ENCODE results near the gene MCL1. TPM values are rescaled to one million over a fixed set of nuclear protein-coding genes. Genes with fewer than 3 reads are reported as not detected.
"Not testable (repeated sequence)": the region's sequence is repeated elsewhere in the genome, so short reads cannot be mapped to it uniquely, and the experiment has no call there.

The MCL1 gene
- total and polyA plus RNA-seq, 9 donors: 74.2 to 280 (median 145) TPM

DNA sequence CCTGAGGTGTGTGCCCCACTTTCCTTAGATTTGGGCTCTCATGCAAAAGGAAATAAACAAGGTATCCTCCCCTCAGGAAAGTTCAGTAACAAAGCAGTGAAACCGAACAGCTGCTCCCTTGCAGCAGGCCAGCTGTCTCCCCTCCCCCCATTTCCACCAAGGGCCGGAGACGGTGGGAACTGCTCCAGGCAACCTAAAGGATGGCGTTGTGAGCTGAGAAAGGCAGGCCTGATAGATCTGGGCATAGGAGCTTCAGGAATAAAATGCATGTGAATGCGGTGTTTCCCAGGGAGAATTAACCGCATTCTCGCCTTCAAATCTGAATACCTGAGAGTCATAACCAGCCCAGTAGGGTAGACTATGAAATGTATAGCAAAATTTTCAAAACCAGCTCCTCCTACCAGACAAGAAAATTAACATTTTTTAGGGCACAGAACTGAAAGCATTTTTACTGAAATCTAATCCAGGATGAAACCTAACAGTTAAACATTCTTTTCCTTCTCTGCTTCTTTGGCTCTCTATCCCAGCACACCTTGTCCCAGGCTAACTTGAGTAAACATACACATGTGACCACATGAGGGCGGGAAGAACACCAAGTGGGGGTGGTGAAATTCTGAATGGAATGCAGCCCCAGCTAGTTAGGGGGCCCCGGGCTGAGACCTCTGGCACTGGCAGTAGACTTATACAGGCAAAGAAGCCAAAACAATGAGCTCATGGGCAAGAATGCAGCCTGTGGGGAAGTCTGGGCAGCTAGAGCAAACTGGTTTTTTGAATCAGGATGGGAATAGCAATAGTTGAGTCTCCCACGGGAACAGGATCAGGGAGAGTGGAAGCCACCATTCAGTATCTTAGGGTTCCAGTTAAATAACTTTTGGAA lies 11.5 kb downstream of the MCL1 start:
- DNase-seq: peak; percentile 84 to 94 (median 91)
- TF ChIP-seq, protein P1, sequence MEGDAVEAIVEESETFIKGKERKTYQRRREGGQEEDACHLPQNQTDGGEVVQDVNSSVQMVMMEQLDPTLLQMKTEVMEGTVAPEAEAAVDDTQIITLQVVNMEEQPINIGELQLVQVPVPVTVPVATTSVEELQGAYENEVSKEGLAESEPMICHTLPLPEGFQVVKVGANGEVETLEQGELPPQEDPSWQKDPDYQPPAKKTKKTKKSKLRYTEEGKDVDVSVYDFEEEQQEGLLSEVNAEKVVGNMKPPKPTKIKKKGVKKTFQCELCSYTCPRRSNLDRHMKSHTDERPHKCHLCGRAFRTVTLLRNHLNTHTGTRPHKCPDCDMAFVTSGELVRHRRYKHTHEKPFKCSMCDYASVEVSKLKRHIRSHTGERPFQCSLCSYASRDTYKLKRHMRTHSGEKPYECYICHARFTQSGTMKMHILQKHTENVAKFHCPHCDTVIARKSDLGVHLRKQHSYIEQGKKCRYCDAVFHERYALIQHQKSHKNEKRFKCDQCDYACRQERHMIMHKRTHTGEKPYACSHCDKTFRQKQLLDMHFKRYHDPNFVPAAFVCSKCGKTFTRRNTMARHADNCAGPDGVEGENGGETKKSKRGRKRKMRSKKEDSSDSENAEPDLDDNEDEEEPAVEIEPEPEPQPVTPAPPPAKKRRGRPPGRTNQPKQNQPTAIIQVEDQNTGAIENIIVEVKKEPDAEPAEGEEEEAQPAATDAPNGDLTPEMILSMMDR (IDR thresholded peaks at IDR 0.05): no peak
- peak; percentile 83 for TF ChIP-seq EP300 (IDR thresholded peaks at IDR 0.05)
- no peaks in the 10 kb centered on the region for H3K27me3 ChIP-seq
- WGBS, 3 donors: 0 to 1% (median 1%) methylated on average over 10 of the region's 10 CpGs
- H3K27ac ChIP-seq: peak overlapping the region; percentile 65 to 91
- H3K9me3 ChIP-seq: no peaks in the 10 kb centered on the region
- no peaks in the 10 kb centered on the region for H3K36me3 ChIP-seq
- intact Hi-C loops (cut with DNase I): loop anchor here in 1 of 4 donors (5.0 kb wide), 1 partner anchor 44 kb away; no protein-coding TSS in a partner anchor
- peak overlapping the region; percentile 27 for H3K4me3 ChIP-seq
- H3K4me1 ChIP-seq (ENCODE audit: insufficient read depth): peaks cover 46% of the 10 kb centered on the region

DNA sequence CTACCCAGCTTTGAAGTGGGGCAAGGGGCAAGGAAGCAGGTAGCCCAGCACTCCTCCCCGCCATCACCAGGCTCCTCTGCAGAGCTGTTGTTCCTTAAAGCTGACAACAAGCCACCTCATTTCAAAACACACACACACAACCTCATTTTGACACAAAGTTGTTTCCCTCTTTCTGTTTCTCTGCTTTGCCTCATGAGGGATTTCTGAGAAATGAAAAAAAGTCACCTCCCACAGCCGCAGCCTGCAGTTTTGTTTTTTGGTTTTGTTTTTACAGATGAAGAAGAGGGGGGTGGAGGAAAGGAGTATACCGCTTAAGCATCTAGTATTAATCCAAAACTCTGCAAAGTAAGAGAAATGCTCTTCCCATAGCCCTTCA lies 12.1 kb downstream of the MCL1 start:
- Histone ChIP-seq H3K4me1 (ENCODE audit: insufficient read depth) (peaks cover 51% of the 10 kb centered on the region), H3K36me3 (no peaks in the 10 kb centered on the region), H3K9me3 (no peaks in the 10 kb centered on the region), H3K27me3 (no peaks in the 10 kb centered on the region), H3K27ac (peak overlapping the region; percentile 65 to 91), H3K4me3 (peak overlapping the region; percentile 27)
- intact Hi-C loops (cut with DNase I): loop anchor here in 1 of 4 donors (5.0 kb wide), 1 partner anchor 45 kb away; no protein-coding TSS in a partner anchor
- TF ChIP-seq POLR2A (IDR thresholded peaks at IDR 0.05): no peak
- TF ChIP-seq, protein P1 (IDR thresholded peaks at IDR 0.05): no peak
- TF ChIP-seq EP300 (IDR thresholded peaks at IDR 0.05): no peak
- WGBS, 3 donors: 0 to 3% (median 2%) methylated on average over 3 of the region's 3 CpGs
- peak in 1 of 5 donors; percentile 37 for DNase-seq

DNA sequence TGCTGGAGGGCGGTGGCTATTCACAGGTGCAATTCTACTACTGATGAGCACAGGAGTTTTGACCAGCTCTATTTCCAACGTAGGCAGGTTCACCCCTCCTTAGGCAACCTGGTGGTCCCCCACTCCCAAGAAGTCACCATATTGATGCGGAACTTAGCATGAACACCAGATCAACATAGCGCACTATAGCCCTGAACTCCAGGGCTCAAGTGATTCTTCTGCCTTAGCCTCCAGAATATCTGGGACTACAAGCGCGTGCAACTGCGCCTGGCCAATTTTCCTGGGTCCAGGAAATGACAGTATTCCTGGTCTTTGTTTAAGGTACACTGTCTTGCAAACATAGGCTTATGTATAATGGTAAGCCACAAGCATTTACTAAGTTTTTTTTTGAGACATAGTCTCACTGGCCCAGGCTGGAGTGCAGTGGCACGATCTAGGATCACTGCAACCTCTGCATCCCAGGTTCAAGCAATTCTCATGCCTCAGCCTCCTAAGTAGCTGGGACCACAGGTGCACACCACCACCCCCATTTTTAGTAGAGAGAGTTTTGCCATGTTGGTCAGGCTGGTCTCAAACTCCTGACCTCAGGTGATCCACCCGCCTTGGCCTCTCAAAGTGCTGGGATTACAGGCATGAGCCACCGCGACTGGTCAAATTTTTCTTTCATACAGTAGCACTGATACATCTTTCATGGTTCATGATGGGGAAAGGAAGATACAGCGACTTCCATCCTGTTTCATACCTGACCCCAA lies 12.6 kb downstream of the MCL1 start:
- H3K4me3 ChIP-seq: peak overlapping the region; percentile 27
- WGBS, 3 donors: 63 to 71% (median 64%) methylated on average over 12 of the region's 12 CpGs
- H3K27ac ChIP-seq: peak overlapping the region; percentile 65 to 91
- peak in 1 of 5 donors; percentile 9 for DNase-seq
- no peaks in the 10 kb centered on the region for H3K27me3 ChIP-seq
- peaks cover 53% of the 10 kb centered on the region for H3K4me1 ChIP-seq (ENCODE audit: insufficient read depth)
- peak; percentile 13 for TF ChIP-seq POLR2A (IDR thresholded peaks at IDR 0.05)
- no peak for TF ChIP-seq EP300 (IDR thresholded peaks at IDR 0.05)
- no peaks in the 10 kb centered on the region for H3K9me3 ChIP-seq
- intact Hi-C loops (cut with DNase I): loop anchor here in 1 of 4 donors (5.0 kb wide), 1 partner anchor 46 kb away; no protein-coding TSS in a partner anchor
- no peaks in the 10 kb centered on the region for H3K36me3 ChIP-seq

DNA sequence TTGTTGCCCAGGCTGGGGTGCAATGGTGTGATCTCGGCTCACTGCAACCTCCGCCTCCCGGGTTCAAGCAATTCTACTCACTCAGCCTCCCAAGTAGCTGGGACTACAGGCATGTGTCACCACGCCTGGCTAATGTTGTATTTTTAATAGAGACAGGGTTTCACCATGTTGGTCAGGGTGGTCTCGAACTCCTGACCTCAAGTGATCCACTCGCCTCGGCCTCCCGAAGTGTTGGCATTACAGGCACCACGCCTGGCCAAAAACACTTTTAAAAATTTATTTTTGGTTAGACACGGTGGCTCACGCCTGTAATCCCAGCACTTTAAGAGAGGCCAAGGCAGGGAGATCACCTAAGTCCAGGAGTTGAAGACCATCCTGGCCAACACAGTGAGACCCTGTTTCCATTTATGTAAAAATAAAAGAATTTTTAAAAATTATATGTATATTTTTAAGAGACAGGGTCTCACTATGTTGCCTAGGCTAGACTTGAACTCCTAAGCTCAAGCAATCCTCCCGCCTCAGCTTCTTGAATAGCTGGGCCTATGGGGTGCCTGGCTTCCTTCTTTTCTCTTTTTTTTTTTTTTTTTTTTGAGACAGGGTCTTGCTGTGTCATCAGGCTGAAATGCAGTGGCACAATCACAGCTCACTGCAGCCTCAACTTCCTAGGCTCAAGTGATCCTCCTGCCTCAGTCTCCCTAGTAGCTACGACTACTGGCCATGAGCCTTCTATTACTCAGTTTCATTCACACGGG lies 14.0 kb downstream of the MCL1 start:
- Histone ChIP-seq H3K4me1 (ENCODE audit: insufficient read depth) (peaks cover 55% of the 10 kb centered on the region), H3K27ac (peak overlapping the region in 1 of 2 donors; percentile 99)
- 73 to 78% (median 74%) methylated on average over 14 of the region's 14 CpGs for WGBS, 3 donors
- H3K27me3 ChIP-seq, H3K9me3 ChIP-seq, H3K36me3 ChIP-seq, H3K4me3 ChIP-seq: not testable (repeated sequence)
- intact Hi-C loops (cut with DNase I): loop anchor here in 1 of 4 donors (5.0 kb wide), 1 partner anchor 47 kb away; no protein-coding TSS in a partner anchor
- DNase-seq: peak in 1 of 5 donors; percentile 18

Measured in ovary (tissue), 9 donors.